Ascending aorta (tissue), 2 donors: Measurements from ENCODE around the gene ARHGAP42. TPM values are rescaled to one million over a fixed set of nuclear protein-coding genes. Genes with fewer than 3 reads are reported as not detected.

ENCODE experiments used
- DNase-seq, 2 donors: peaks; one replicate each; pipeline ENCODE4 v3.0.0-alpha.2; 2019; ENCODE audit warnings: low spot score in 2 of 2
- H3K27ac ChIP-seq, 2 donors: fragments of 200-600 bp; sonication (generic); one replicate each; pipeline ENCODE4 v1.5.1; 2016 to 2017; ENCODE audit warnings: mild to moderate bottlenecking in 1 of 2
- H3K27me3 ChIP-seq: fragments of 200-600 bp; sonication (generic); one replicate; pipeline ENCODE4 v1.5.1; 2017
- H3K36me3 ChIP-seq, 2 donors: fragments of 200-600 bp; sonication (generic); one replicate each; pipeline ENCODE4 v1.5.1; 2016
- H3K4me1 ChIP-seq, 2 donors: fragments of 200-600 bp; sonication (generic); one replicate each; pipeline ENCODE4 v1.5.1; 2016 to 2017; ENCODE audit warnings: mild to moderate bottlenecking in 1 of 2
- H3K4me3 ChIP-seq, 2 donors: fragments of 200-600 bp; sonication (generic); one replicate each; pipeline ENCODE4 v1.5.1; 2016 to 2017; ENCODE audit warnings: mild to moderate bottlenecking in 1 of 2
- H3K9me3 ChIP-seq, 2 donors: fragments of 200-600 bp; sonication (generic); one replicate each; pipeline ENCODE4 v1.5.1; 2016
- intact Hi-C: fragments of 100-400 bp; cut with DNase I; formaldehyde crosslinking; loops from one replicate; pipeline ENCODE4 v1.15.1; 2023
- total RNA-seq: library from RNA; depleted of rRNA; stranded (reverse); fragments of >200 nt; gene quantifications from one replicate; pipeline ENCODE4 v1.1.0, GENCODE V29; 2016
- TF ChIP-seq, protein P1 (sequence below), 3 experiments: fragments of 200-600 bp in 2 of 3; fragments of 450-650 bp in 1 of 3; sonication (generic) in 2 of 3; IDR thresholded peaks; one replicate each; pipeline ENCODE4 v1.5.1; 2016 to 2019; ENCODE audit warnings: antibody characterized with exemption in 3 of 3, mild to moderate bottlenecking in 1 of 3, moderate library complexity in 1 of 3

ARHGAP42 gene
- total RNA-seq, 1 donor from 2014 or later = 4.7 TPM

DNA sequence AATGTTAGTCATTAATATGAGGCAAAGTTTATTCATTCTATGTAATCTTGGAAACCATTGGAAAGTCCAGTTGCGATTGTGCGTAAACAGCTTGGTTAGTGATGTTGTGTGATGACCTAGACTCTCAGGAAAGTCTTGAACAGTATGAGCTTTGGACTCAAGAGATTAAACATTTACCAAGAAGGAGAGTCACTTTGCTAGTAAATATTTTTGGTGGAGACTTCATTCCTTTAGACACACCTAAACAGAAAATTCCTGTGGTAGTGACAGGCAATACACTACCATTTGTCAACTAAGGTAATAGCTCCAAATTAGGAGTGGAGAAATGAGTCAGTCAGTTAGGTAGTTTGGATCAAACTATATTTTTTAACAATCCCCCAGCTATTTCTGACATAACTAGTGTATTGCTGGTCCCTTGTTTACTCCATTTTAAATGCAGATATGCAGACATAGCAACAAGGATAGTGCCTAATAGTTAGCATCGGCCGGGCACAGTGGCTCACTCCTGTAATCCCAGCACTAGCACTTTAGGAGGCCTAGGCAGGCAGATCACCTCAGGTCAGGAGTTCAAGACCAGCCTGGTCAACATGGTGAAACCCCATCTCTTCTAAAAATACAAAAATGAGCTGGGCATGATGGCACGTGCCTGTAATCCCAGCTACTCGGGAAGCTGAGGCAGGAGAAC, 89.3 kb downstream of the ARHGAP42 start:
- Histone ChIP-seq H3K9me3 (no peaks in the 10 kb centered on the region), H3K27ac (no peak overlapping the region), H3K36me3 (no peaks in the 10 kb centered on the region), H3K4me3 (no peak overlapping the region), H3K27me3 (no peaks in the 10 kb centered on the region), H3K4me1 (no peaks in the 10 kb centered on the region)
- DNase-seq = no peak
- TF ChIP-seq, protein P1, sequence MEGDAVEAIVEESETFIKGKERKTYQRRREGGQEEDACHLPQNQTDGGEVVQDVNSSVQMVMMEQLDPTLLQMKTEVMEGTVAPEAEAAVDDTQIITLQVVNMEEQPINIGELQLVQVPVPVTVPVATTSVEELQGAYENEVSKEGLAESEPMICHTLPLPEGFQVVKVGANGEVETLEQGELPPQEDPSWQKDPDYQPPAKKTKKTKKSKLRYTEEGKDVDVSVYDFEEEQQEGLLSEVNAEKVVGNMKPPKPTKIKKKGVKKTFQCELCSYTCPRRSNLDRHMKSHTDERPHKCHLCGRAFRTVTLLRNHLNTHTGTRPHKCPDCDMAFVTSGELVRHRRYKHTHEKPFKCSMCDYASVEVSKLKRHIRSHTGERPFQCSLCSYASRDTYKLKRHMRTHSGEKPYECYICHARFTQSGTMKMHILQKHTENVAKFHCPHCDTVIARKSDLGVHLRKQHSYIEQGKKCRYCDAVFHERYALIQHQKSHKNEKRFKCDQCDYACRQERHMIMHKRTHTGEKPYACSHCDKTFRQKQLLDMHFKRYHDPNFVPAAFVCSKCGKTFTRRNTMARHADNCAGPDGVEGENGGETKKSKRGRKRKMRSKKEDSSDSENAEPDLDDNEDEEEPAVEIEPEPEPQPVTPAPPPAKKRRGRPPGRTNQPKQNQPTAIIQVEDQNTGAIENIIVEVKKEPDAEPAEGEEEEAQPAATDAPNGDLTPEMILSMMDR (IDR thresholded peaks at IDR 0.05) = no peak
- intact Hi-C loops = no loop called here

DNA sequence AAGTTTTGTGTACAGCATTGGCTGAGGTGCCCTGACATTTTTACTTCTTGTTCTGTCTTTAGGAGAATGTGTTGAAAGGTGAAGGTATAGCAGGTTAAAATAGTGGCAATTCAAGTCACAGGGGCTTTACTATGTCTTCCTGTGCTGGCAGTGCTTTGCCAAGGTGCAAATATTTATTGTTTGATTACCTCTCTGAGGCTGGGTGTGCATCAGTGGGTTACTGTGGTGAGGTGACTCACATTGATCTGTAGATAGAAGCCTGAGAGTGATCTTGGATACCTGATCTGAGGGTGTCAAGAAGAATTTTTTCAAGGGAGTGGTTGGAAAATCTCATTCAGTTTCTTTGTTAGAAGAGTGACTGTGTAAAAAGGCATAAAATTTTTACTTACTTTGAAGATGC, 90.0 kb downstream of the ARHGAP42 start:
- no peak for DNase-seq
- H3K27ac ChIP-seq = no peak overlapping the region
- no peaks in the 10 kb centered on the region for H3K4me1 ChIP-seq
- no peaks in the 10 kb centered on the region for H3K36me3 ChIP-seq
- TF ChIP-seq, protein P1 (IDR thresholded peaks at IDR 0.05) = no peak
- H3K4me3 ChIP-seq = no peak overlapping the region
- no peaks in the 10 kb centered on the region for H3K27me3 ChIP-seq
- intact Hi-C loops = no loop called here
- H3K9me3 ChIP-seq = no peaks in the 10 kb centered on the region

DNA sequence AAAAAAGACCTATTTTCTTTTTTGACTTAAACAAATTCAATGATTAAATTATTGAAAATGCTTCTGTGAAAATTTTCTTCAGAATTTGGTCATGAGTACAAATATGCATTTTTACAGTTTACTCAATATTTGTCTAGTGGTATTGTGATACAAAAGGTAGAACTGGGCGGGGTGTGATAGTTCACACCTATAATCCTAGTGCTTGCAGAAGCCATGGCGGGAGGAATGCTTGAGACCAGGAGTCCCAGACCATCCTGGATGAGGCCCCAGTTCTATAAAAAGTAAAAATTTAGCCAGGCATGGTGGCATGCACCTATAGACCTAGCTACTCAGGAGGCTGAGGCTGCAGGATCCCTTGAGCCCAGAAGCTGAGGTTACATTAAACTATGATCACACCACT, 90.6 kb downstream of the ARHGAP42 start:
- Histone ChIP-seq H3K27ac (no peak overlapping the region), H3K36me3 (no peaks in the 10 kb centered on the region), H3K4me3 (no peak overlapping the region), H3K27me3 (no peaks in the 10 kb centered on the region), H3K9me3 (no peaks in the 10 kb centered on the region), H3K4me1 (no peaks in the 10 kb centered on the region)
- TF ChIP-seq, protein P1 (IDR thresholded peaks at IDR 0.05) = no peak
- intact Hi-C loops = no loop called here
- no peak for DNase-seq

DNA sequence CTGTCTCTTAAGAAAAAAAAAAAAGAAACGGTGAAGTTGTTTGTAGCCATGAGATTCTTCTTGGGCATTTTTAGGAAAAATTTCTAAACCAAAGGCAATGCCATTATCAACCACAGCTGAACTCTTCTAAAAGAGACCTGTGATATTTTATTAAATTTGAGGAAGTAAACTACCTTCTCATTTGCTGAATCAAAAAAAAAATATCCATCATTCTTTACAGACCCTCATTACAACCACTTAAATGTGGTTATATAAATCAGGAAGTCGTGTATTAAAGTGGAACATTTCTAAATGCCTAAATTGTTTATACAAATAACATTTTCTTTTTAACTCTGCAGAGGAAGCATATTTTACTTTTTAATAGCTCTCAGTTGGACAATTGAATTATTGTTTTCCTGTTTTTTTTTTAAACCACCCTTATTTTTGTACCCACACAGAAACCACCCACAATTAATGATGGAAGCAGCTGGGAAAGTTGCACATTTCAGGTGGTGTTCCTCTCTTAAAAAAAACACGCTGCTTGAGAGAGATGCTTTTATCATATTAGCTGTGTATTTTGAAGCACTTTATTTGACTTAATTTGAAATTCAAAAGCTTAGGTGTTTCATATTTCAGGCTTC, 91.2 kb downstream of the ARHGAP42 start:
- TF ChIP-seq, protein P1 (IDR thresholded peaks at IDR 0.05) = no peak
- no peaks in the 10 kb centered on the region for H3K9me3 ChIP-seq
- intact Hi-C loops = no loop called here
- DNase-seq = no peak
- H3K4me3 ChIP-seq = no peak overlapping the region
- no peaks in the 10 kb centered on the region for H3K4me1 ChIP-seq
- no peaks in the 10 kb centered on the region for H3K27me3 ChIP-seq
- H3K27ac ChIP-seq = no peak overlapping the region
- no peaks in the 10 kb centered on the region for H3K36me3 ChIP-seq

DNA sequence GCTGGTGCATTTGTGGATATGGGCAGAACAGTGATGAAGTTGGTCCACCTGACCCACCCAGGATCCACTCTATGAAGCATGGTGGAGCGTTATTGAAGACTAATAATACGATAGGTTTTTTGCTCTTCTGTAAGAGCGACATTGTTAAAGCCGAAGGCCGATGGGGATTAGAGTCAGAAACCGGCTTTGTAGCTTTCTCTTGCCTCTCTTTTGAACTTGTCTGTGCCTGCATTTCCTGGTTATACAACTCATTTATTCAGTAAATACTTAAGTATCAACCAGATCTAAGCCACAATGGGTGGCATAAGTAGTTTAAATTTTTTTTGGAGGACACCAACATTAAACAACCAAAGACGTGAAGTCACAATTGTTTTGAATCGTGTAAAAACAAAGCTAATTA, 93.4 kb downstream of the ARHGAP42 start:
- no peaks in the 10 kb centered on the region for H3K36me3 ChIP-seq
- no peak overlapping the region for H3K27ac ChIP-seq
- no peaks in the 10 kb centered on the region for H3K9me3 ChIP-seq
- H3K27me3 ChIP-seq = no peaks in the 10 kb centered on the region
- DNase-seq = no peak
- intact Hi-C loops = no loop called here
- no peaks in the 10 kb centered on the region for H3K4me1 ChIP-seq
- TF ChIP-seq, protein P1 (IDR thresholded peaks at IDR 0.05) = no peak
- no peak overlapping the region for H3K4me3 ChIP-seq
